H1 (cell line): Measurements from ENCODE around the gene IFTAP. TPM values are rescaled to one million over a fixed set of nuclear protein-coding genes. Genes with fewer than 3 reads are reported as not detected.

Experiments used
- CTCF ChIA-PET: fragments of 300-600 bp; sonication (Branson Sonifier 250); formaldehyde crosslinking; loops from one replicate; lab custom pipeline; 2021; ENCODE audit not compliant: partially characterized antibody; lab: Charles Lee
- POLR2A ChIA-PET: fragments of 300-600 bp; sonication (Branson Sonifier 250); formaldehyde crosslinking; loops from one replicate; lab custom pipeline; 2021; ENCODE audit warnings: inconsistent platforms; ENCODE audit not compliant: partially characterized antibody; lab: Charles Lee
- DNase-seq, 2 experiments: peaks; one replicate each; pipeline versions ENCODE4 v3.0.0 to v3.0.0-alpha.2; 2010 to 2022; ENCODE audit warnings: low spot score in 2 of 2, low read depth in 1 of 2, mixed read lengths in 1 of 2
- FAIRE-seq: peaks from 2 replicates; lab custom pipeline; 2011; peaks lifted over from hg19 to GRCh38; lab: Jason Lieb, UNC
- H2AFZ ChIP-seq: 2 replicates; pipeline ENCODE4 v1.8.1; 2012; ENCODE audit warnings: low read length, inconsistent platforms
- H2AK5ac ChIP-seq: 2 replicates; pipeline ENCODE4 v1.6.1; 2013; ENCODE audit warnings: low read depth, low read length
- H2BK120ac ChIP-seq: replicated peaks from 2 replicates; pipeline ENCODE3; 2013; ENCODE audit warnings: low read depth, low read length, inconsistent platforms
- H2BK12ac ChIP-seq: 2 replicates; pipeline ENCODE4 v1.6.1; 2013; ENCODE audit warnings: low read depth, low read length
- H2BK15ac ChIP-seq: 2 replicates; pipeline ENCODE4 v1.6.1; 2013; ENCODE audit warnings: low read length
- H2BK20ac ChIP-seq: 2 replicates; pipeline ENCODE4 v1.6.1; 2013; ENCODE audit warnings: low read length
- H2BK5ac ChIP-seq: 2 replicates; pipeline ENCODE4 v1.6.1; 2013; ENCODE audit warnings: low read depth, low read length
- H3K14ac ChIP-seq: 2 replicates; pipeline ENCODE4 v1.6.1; 2013; ENCODE audit warnings: inconsistent platforms; ENCODE audit not compliant: insufficient read length
- H3K18ac ChIP-seq: 2 replicates; pipeline ENCODE4 v1.6.1; 2013; ENCODE audit warnings: low read length; ENCODE audit errors: extremely low read depth
- H3K23ac ChIP-seq: 2 replicates; pipeline ENCODE4 v1.6.1; 2013; ENCODE audit warnings: inconsistent platforms; ENCODE audit not compliant: insufficient read length
- H3K23me2 ChIP-seq: 2 replicates; pipeline ENCODE4 v1.6.1; 2013; ENCODE audit warnings: low read depth, low read length
- H3K27ac ChIP-seq: 2 replicates; pipeline ENCODE4 v1.6.1; 2011; ENCODE audit warnings: low read depth, low read length, inconsistent platforms
- H3K27me3 ChIP-seq, 4 experiments: replicated peaks in 1 of 4; 1 replicate in 1 of 4; 2 replicates in 3 of 4; pipeline versions ENCODE4 v1.6.1 to v1.8.1; 2011 to 2013; ENCODE audit warnings: low read length in 3 of 4, mild to moderate bottlenecking in 3 of 4, inconsistent platforms in 2 of 4, mixed read lengths in 2 of 4, moderate library complexity in 1 of 4; ENCODE audit not compliant: control insufficient read depth in 3 of 4, insufficient read depth in 3 of 4; ENCODE audit errors: extremely low read depth in 1 of 4
- H3K36me3 ChIP-seq, 4 experiments: 2 replicates each; pipeline versions ENCODE4 v1.6.1 to v1.8.1; 2011 to 2013; ENCODE audit warnings: mild to moderate bottlenecking in 4 of 4, low read length in 3 of 4, moderate library complexity in 2 of 4, control low read depth in 1 of 4, inconsistent platforms in 1 of 4; ENCODE audit not compliant: insufficient read depth in 4 of 4, control insufficient read depth in 2 of 4
- H3K4ac ChIP-seq: replicated peaks from 2 replicates; pipeline ENCODE3; 2013; ENCODE audit warnings: low read length, low read depth, mixed read lengths, inconsistent platforms; ENCODE audit not compliant: insufficient read length
- H3K4me1 ChIP-seq, 4 experiments: replicated peaks in 1 of 4; 1 replicate in 1 of 4; 2 replicates in 3 of 4; pipeline versions ENCODE4 v1.6.1 to v1.8.1; 2011 to 2013; ENCODE audit warnings: low read length in 3 of 4, inconsistent platforms in 2 of 4, mixed read lengths in 1 of 4; ENCODE audit not compliant: insufficient read depth in 4 of 4, control insufficient read depth in 3 of 4
- H3K4me2 ChIP-seq, 2 experiments: 2 replicates each; pipeline versions ENCODE4 v1.6.1 to v1.8.1; 2011 to 2013; ENCODE audit warnings: low read depth in 2 of 2, low read length in 2 of 2, control low read depth in 1 of 2, inconsistent platforms in 1 of 2, mild to moderate bottlenecking in 1 of 2; ENCODE audit not compliant: insufficient read depth in 1 of 2
- H3K4me3 ChIP-seq, 4 experiments: fragments of 200-600, 300-600 bp in 1 of 4; sonication (generic), shearing (Covaris generic), sonication (Bioruptor Twin) in 1 of 4; 2 replicates each; pipeline versions ENCODE4 v1.5.1 to v1.8.1; 2011 to 2016; ENCODE audit warnings: low read length in 4 of 4, low read depth in 3 of 4, control low read depth in 2 of 4, inconsistent platforms in 2 of 4, mild to moderate bottlenecking in 2 of 4, mixed read lengths in 1 of 4, moderate library complexity in 1 of 4; ENCODE audit not compliant: insufficient read depth in 2 of 4; ENCODE audit errors: extremely low read depth in 1 of 4
- H3K56ac ChIP-seq: replicated peaks from 2 replicates; pipeline ENCODE3; 2013; ENCODE audit warnings: low read depth, mild to moderate bottlenecking, mixed read lengths, low read length, inconsistent platforms; ENCODE audit not compliant: insufficient read length
- H3K79me1 ChIP-seq: 2 replicates; pipeline ENCODE4 v1.6.1; 2013; ENCODE audit warnings: low read depth, low read length, control low read depth
- H3K79me2 ChIP-seq, 2 experiments: 2 replicates each; pipeline versions ENCODE4 v1.6.1 to v1.8.1; 2012 to 2013; ENCODE audit warnings: low read length in 2 of 2, mild to moderate bottlenecking in 2 of 2, inconsistent platforms in 1 of 2; ENCODE audit not compliant: insufficient read depth in 2 of 2, control insufficient read depth in 1 of 2
- H3K9ac ChIP-seq, 4 experiments: replicated peaks in 1 of 4; 1 replicate in 1 of 4; 2 replicates in 3 of 4; pipeline versions ENCODE4 v1.6.1 to v1.8.1; 2011 to 2013; ENCODE audit warnings: low read depth in 3 of 4, low read length in 3 of 4, control low read depth in 2 of 4, mild to moderate bottlenecking in 2 of 4, moderate library complexity in 2 of 4, inconsistent platforms in 1 of 4; ENCODE audit errors: extremely low read depth in 1 of 4
- H3K9me3 ChIP-seq, 2 experiments: 2 replicates each; pipeline versions ENCODE4 v1.6.1 to v1.8.1; 2012 to 2013; ENCODE audit warnings: mild to moderate bottlenecking in 2 of 2, moderate library complexity in 2 of 2, control low read depth in 1 of 2, inconsistent platforms in 1 of 2, low read depth in 1 of 2, low read length in 1 of 2, mixed read lengths in 1 of 2; ENCODE audit not compliant: insufficient read depth in 2 of 2
- H4K20me1 ChIP-seq, 2 experiments: replicated peaks in 1 of 2; 2 replicates each; pipeline versions ENCODE3 to v1.8.1; 2011 to 2013; ENCODE audit warnings: inconsistent platforms in 2 of 2, low read length in 2 of 2, mild to moderate bottlenecking in 1 of 2; ENCODE audit not compliant: insufficient read depth in 2 of 2, control insufficient read depth in 1 of 2
- H4K5ac ChIP-seq: 2 replicates; pipeline ENCODE4 v1.6.1; 2013; ENCODE audit warnings: low read length, low read depth, mixed read lengths, inconsistent platforms; ENCODE audit not compliant: insufficient read length
- H4K8ac ChIP-seq: 2 replicates; pipeline ENCODE4 v1.8.0; 2013; ENCODE audit warnings: mild to moderate bottlenecking, moderate library complexity, low read length, inconsistent platforms; ENCODE audit not compliant: insufficient read depth; ENCODE audit errors: extremely low read depth
- H4K91ac ChIP-seq: replicated peaks from 2 replicates; pipeline ENCODE3; 2013; ENCODE audit warnings: low read length, mixed read lengths, inconsistent platforms; ENCODE audit not compliant: insufficient read length
- BRCA1 ChIP-seq: IDR thresholded peaks from 2 replicates; pipeline ENCODE4 v1.6.1; 2012; ENCODE audit warnings: low read depth, low read length, improper control_type of control experiment
- CHD1 ChIP-seq: IDR thresholded peaks from 2 replicates; pipeline ENCODE4 v1.6.1; 2012; ENCODE audit warnings: low read depth, low read length, improper control_type of control experiment
- CREB1 ChIP-seq: IDR thresholded peaks from 2 replicates; pipeline ENCODE4 v1.6.1; 2012; ENCODE audit warnings: inconsistent platforms
- FOSL1 ChIP-seq: IDR thresholded peaks from 2 replicates; pipeline ENCODE4 v1.6.1; 2011; ENCODE audit warnings: mild to moderate bottlenecking, low read depth, low read length, moderate library complexity; ENCODE audit not compliant: insufficient read depth
- GTF2F1 ChIP-seq: IDR thresholded peaks from 2 replicates; pipeline ENCODE4 v1.6.1; 2012; ENCODE audit warnings: low read depth, low read length, improper control_type of control experiment, borderline replicate concordance
- HDAC2 ChIP-seq, 2 experiments: fragments of 300-600 bp in 1 of 2; sonication (generic) in 1 of 2; IDR thresholded peaks; 2 replicates each; pipeline ENCODE4 v1.6.1; 2011 to 2012; ENCODE audit warnings: low read depth in 2 of 2, low read length in 2 of 2, mild to moderate bottlenecking in 2 of 2, moderate library complexity in 2 of 2, borderline replicate concordance in 1 of 2, inconsistent platforms in 1 of 2
- KDM5A ChIP-seq: fragments of 200-600 bp; IDR thresholded peaks from 2 replicates; pipeline ENCODE4 v1.7.1; 2012; ENCODE audit warnings: mild to moderate bottlenecking, low read length, inconsistent platforms, mixed read lengths
- POLR2AphosphoS5 ChIP-seq: IDR thresholded peaks from 2 replicates; pipeline ENCODE4 v1.6.1; 2011; ENCODE audit warnings: low read depth, low read length
- RNF2 ChIP-seq: fragments of 200-900, 300-1000 bp; sonication (generic); IDR thresholded peaks from 2 replicates; pipeline ENCODE4 v1.7.1; 2016; ENCODE audit warnings: borderline replicate concordance, low read depth, mild to moderate bottlenecking, antibody characterized with exemption, low read length; ENCODE audit not compliant: poor library complexity, severe bottlenecking; ENCODE audit errors: missing control alignments
- SIN3A ChIP-seq, 2 experiments: IDR thresholded peaks in 1 of 2; conservative IDR thresholded peaks in 1 of 2; 2 replicates each; pipeline ENCODE4 v1.6.1; 2011 to 2012; ENCODE audit warnings: low read length in 2 of 2, improper control_type of control experiment in 1 of 2, low read depth in 1 of 2, mild to moderate bottlenecking in 1 of 2
- SIX5 ChIP-seq: IDR thresholded peaks from 2 replicates; pipeline ENCODE4 v1.6.1; 2011; ENCODE audit warnings: mild to moderate bottlenecking, low read depth, low read length
- SP4 ChIP-seq: IDR thresholded peaks from 2 replicates; pipeline ENCODE4 v1.6.1; 2012; ENCODE audit warnings: low read length, inconsistent platforms
- TBP ChIP-seq: IDR thresholded peaks from 2 replicates; pipeline ENCODE4 v1.6.1; 2011; ENCODE audit warnings: low read depth, low read length, improper control_type of control experiment
- YY1 ChIP-seq: IDR thresholded peaks from 2 replicates; pipeline ENCODE4 v1.6.1; 2011; ENCODE audit warnings: low read depth, mild to moderate bottlenecking, low read length
- WGBS, 2 experiments: shearing (Covaris generic) in 1 of 2; methylation state at CpG; one replicate each; pipeline versions ENCODE4 v1.1.6 to v1.1.7; 2013 to 2015; ENCODE audit warnings: low lambda C conversion rate in 2 of 2, mixed read lengths in 2 of 2, inconsistent platforms in 1 of 2, low coverage in 1 of 2, missing lambda C conversion rate in 1 of 2; ENCODE audit not compliant: insufficient replicate concordance in 2 of 2, insufficient coverage in 1 of 2, insufficient read length in 1 of 2; ENCODE audit errors: extremely low coverage in 1 of 2, missing lambda C conversion rate in 1 of 2; 5-methylcytosine and 5-hydroxymethylcytosine counted together
- polyA plus RNA-seq, 7 experiments: library from polyadenylated mRNA; depleted of rRNA in 3 of 7; stranded (reverse) in 5 of 7; unstranded in 2 of 7; fragments of >200 nt in 5 of 7; fragments of 200-250 nt in 2 of 7; gene quantifications; 1 replicate in 5 of 7; 2 replicates in 1 of 7; 4 replicates in 1 of 7; pipeline versions ENCODE4 v1.2.1 to v1.2.3, GENCODE V29; 2011 to 2013; ENCODE audit warnings: missing spikeins in 2 of 7, mixed read lengths in 2 of 7
- total RNA-seq: library from RNA; stranded (reverse); fragmentation: NEBNext Ultra II Directional; extraction: Animal tissue kit (Norgen Biotek cat#: 25700); gene quantifications from 2 replicates; pipeline ENCODE4 v1.2.1, GENCODE V29; 2021

The IFTAP gene
- total and polyA plus RNA-seq, 2 of the 8 experiments (the other 6 are each of a cell fraction or from before 2014, with no cell fraction given), result 21.2 to 23.9 TPM

GRCh38 chr11:36693139-36693843, 99.0 kb downstream of the IFTAP start:
- H2BK12ac ChIP-seq, result no peak overlapping the region
- H3K79me1 ChIP-seq, result no peaks in the 10 kb centered on the region
- H3K23me2 ChIP-seq, result no peaks in the 10 kb centered on the region
- DNase-seq, result no peak
- no peak overlapping the region for H2AK5ac ChIP-seq
- no peak for FAIRE-seq
- no peak overlapping the region for H4K8ac ChIP-seq
- H3K4ac ChIP-seq, result no peak overlapping the region
- H2BK15ac ChIP-seq, result no peak overlapping the region
- no peak overlapping the region for H2BK120ac ChIP-seq
- no peak overlapping the region for H3K23ac ChIP-seq
- no peak overlapping the region for H3K4me3 ChIP-seq
- no peak overlapping the region for H3K14ac ChIP-seq
- no peaks in the 10 kb centered on the region for H3K79me2 ChIP-seq
- H2BK20ac ChIP-seq, result no peak overlapping the region
- no peak overlapping the region for H4K5ac ChIP-seq
- no peaks in the 10 kb centered on the region for H3K4me1 ChIP-seq
- no peak overlapping the region for H3K4me2 ChIP-seq
- H3K9ac ChIP-seq, result no peak overlapping the region
- H2AFZ ChIP-seq, result no peak overlapping the region
- H3K27me3 ChIP-seq, result no peaks in the 10 kb centered on the region; a peak in 1 of 7 replicates
- ChIA-PET CTCF (interaction anchor here (0.6 to 8.9 kb wide), 6 partner anchors 8 to 275 kb away, joined by 3 to 81 read pairs (median 4); no protein-coding TSS in a partner anchor), POLR2A (no interaction called here)
- H4K20me1 ChIP-seq, result no peaks in the 10 kb centered on the region
- no peak overlapping the region for H3K18ac ChIP-seq
- H3K27ac ChIP-seq, result no peak overlapping the region
- H4K91ac ChIP-seq, result no peak overlapping the region
- H3K9me3 ChIP-seq, result no peaks in the 10 kb centered on the region
- WGBS, 2 experiments, result 82% methylated on average over 1 of the region's 1 CpG; no CpG with 5 or more reads in 1 of the 2 experiments
- H3K36me3 ChIP-seq, result no peaks in the 10 kb centered on the region
- H2BK5ac ChIP-seq, result no peak overlapping the region
- H3K56ac ChIP-seq, result no peak overlapping the region
- no peak for TF ChIP-seq TBP
- TF ChIP-seq CHD1, result no peak
- no peak for TF ChIP-seq FOSL1
- TF ChIP-seq KDM5A, result no peak
- TF ChIP-seq SIN3A (conservative IDR thresholded peaks at IDR 0.05 in 1 of 2, IDR thresholded peaks at IDR 0.05 in 1 of 2; ENCODE audit: low read depth in 1 of 2, low read length in 2 of 2), result no peak
- TF ChIP-seq RNF2, result no peak
- no peak for TF ChIP-seq SP4
- TF ChIP-seq HDAC2 (IDR thresholded peaks at IDR 0.05; ENCODE audit: borderline replicate concordance in 1 of 2, low read depth in 2 of 2, low read length in 2 of 2), result no peak
- no peak for TF ChIP-seq YY1
- TF ChIP-seq GTF2F1, result no peak
- no peak for TF ChIP-seq CREB1
- no peak for TF ChIP-seq POLR2AphosphoS5
- no peak for TF ChIP-seq BRCA1
- no peak for TF ChIP-seq SIX5
